Testis (tissue), 3 donors: Measurements from ENCODE around the gene SCG3. TPM values are rescaled to one million over a fixed set of nuclear protein-coding genes. Genes with fewer than 3 reads are reported as not detected.

Experiments
- DNase-seq: peaks from one replicate; pipeline ENCODE4 v3.0.0-alpha.2; 2019
- H3K27ac ChIP-seq, 2 donors: fragments of 200-600 bp; sonication (generic); one replicate each; pipeline ENCODE4 v1.5.1; 2019
- H3K27me3 ChIP-seq: fragments of 200-600 bp; sonication (generic); one replicate; pipeline ENCODE4 v1.5.1; 2019
- H3K36me3 ChIP-seq: fragments of 200-600 bp; sonication (generic); one replicate; pipeline ENCODE4 v1.5.1; 2017; ENCODE audit warnings: low read depth; ENCODE audit errors: missing control alignments
- H3K4me1 ChIP-seq: fragments of 200-600 bp; sonication (generic); one replicate; pipeline ENCODE4 v1.5.1; 2019
- H3K4me3 ChIP-seq, 2 donors: fragments of 200-600 bp; sonication (generic); one replicate each; pipeline ENCODE4 v1.5.1; 2017 to 2019
- H3K9me3 ChIP-seq: fragments of 200-600 bp; sonication (generic); one replicate; pipeline ENCODE4 v1.5.1; 2017
- CTCF ChIP-seq, 3 experiments: fragments of 450-650 bp in 2 of 3; fragments of 200-600 bp in 1 of 3; sonication (generic) in 1 of 3; IDR thresholded peaks; one replicate each; pipeline ENCODE4 v1.5.1; 2016 to 2019; ENCODE audit warnings: antibody characterized with exemption in 3 of 3, mild to moderate bottlenecking in 2 of 3, moderate library complexity in 1 of 3
- POLR2A ChIP-seq: fragments of 450-650 bp; IDR thresholded peaks from one replicate; pipeline ENCODE4 v1.6.1; 2017; ENCODE audit warnings: antibody characterized with exemption, mild to moderate bottlenecking, moderate library complexity
- WGBS, 2 donors: methylation state at CpG; one replicate each; pipeline ENCODE4 v1.1.5; 2018; 5-methylcytosine and 5-hydroxymethylcytosine counted together
- intact Hi-C: fragments of 100-400 bp; cut with DNase I; formaldehyde crosslinking; loops from one replicate; pipeline ENCODE4 v1.15.1; 2023; ENCODE audit warnings: low total_unique reads
- polyA plus RNA-seq: library from polyadenylated mRNA; stranded (reverse); fragments of 350-450 nt; fragmentation: Illumina TruSeq; extraction: RNeasy Lipid Tissue Mini Kit (QIAGEN cat#74804); gene quantifications from one replicate; pipeline ENCODE4 v1.2.3, GENCODE V29; 2014; ENCODE audit warnings: low read depth, low replicate concordance; ENCODE audit not compliant: insufficient read depth
- total RNA-seq, 2 donors: library from RNA; depleted of rRNA; stranded (reverse); fragments of >200 nt; gene quantifications; one replicate each; pipeline ENCODE4 v1.2.3, GENCODE V29; 2016

Gene SCG3
- total and polyA plus RNA-seq, 3 donors from 2014 or later: 1.2 to 2.0 (median 1.3) TPM

GRCh38 chr15:51727141-51727897 is 46.0 kb downstream of the SCG3 start:
- no peaks in the 10 kb centered on the region for H3K36me3 ChIP-seq
- H3K27me3 ChIP-seq: no peaks in the 10 kb centered on the region
- H3K9me3 ChIP-seq: no peaks in the 10 kb centered on the region
- no peak for DNase-seq
- H3K27ac ChIP-seq: no peak overlapping the region
- TF ChIP-seq CTCF (IDR thresholded peaks at IDR 0.05) (no peak), POLR2A (no peak)
- H3K4me3 ChIP-seq: no peak overlapping the region
- intact Hi-C loops: no loop called here
- WGBS, 2 donors: 70 to 71% methylated on average over 4 of the region's 4 CpGs
- peaks cover 10% of the 10 kb centered on the region for H3K4me1 ChIP-seq

- Histone ChIP-seq H3K27ac (peak overlapping the region in 1 of 2 donors; percentile 14), H3K27me3 (no peaks in the 10 kb centered on the region), H3K36me3 (no peaks in the 10 kb centered on the region), H3K4me1 (peaks cover 6% of the 10 kb centered on the region), H3K9me3 (no peaks in the 10 kb centered on the region), H3K4me3 (no peak overlapping the region)
- intact Hi-C loops: no loop called here
- 42 to 65% methylated on average over 5 of the region's 5 CpGs for WGBS, 2 donors
- DNase-seq: no peak
- no peak for TF ChIP-seq CTCF (IDR thresholded peaks at IDR 0.05)
- TF ChIP-seq POLR2A: no peak
Observed at GRCh38 chr15:51731549-51732267, 50.4 kb downstream of the SCG3 start.

- H3K27ac ChIP-seq: no peak overlapping the region
- 82 to 90% methylated on average over 2 of the region's 2 CpGs for WGBS, 2 donors
- no peak overlapping the region for H3K4me3 ChIP-seq
- H3K4me1 ChIP-seq: peaks cover 6% of the 10 kb centered on the region
- TF ChIP-seq CTCF (IDR thresholded peaks at IDR 0.05) (no peak), POLR2A (no peak)
- H3K36me3 ChIP-seq: no peaks in the 10 kb centered on the region
- no peaks in the 10 kb centered on the region for H3K9me3 ChIP-seq
- no peak for DNase-seq
- H3K27me3 ChIP-seq: no peaks in the 10 kb centered on the region
- intact Hi-C loops: no loop called here
Observed at GRCh38 chr15:51732646-51733045, 51.3 kb downstream of the SCG3 start.

- H3K27ac ChIP-seq: no peak overlapping the region
- 74 to 84% methylated on average over 5 of the region's 5 CpGs for WGBS, 2 donors
Observed at GRCh38 chr15:51735228-51736010, 54.1 kb downstream of the SCG3 start.

More at GRCh38 chr15:51735228-51736010, 54.1 kb downstream of the SCG3 start:
- no peak for TF ChIP-seq POLR2A
- TF ChIP-seq CTCF (IDR thresholded peaks at IDR 0.05): no peak
- Histone ChIP-seq H3K4me3 (no peak overlapping the region), H3K9me3 (no peaks in the 10 kb centered on the region), H3K36me3 (no peaks in the 10 kb centered on the region), H3K27me3 (no peaks in the 10 kb centered on the region), H3K4me1 (peaks cover 16% of the 10 kb centered on the region)
- intact Hi-C loops: no loop called here
- no peak for DNase-seq
